Anterior cingulate cortex (tissue), 58 donors: ENCODE data around the gene METTL23.

ENCODE experiments used
- DNase-seq, 58 donors: peaks; one replicate each; lab custom pipeline; 2025; lab: John Stamatoyannopoulos, UW

The METTL23 gene

DNA sequence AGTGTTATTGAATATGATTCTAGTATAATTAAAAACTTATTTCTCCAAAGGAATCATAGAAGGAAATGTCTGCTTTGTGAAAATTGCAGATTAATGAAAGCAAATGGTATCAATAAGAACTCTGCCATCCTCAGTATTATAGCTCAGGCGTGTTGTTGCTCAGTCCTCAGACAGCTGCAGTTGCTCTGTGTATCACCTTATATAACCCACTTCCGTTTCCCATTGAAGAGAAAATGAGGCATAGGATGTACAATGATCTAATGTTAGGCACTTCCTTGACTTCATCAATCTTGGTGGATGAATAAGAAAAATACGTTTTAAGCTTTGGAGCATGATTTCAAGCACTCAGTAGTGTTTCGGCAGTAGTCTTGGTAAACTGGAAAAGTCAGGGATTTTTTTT, 25.4 kb downstream of the METTL23 start:
- no peak for DNase-seq

GRCh38 chr17:76753061-76753961, 26.7 kb downstream of the METTL23 start:
- DNase-seq, result no peak

GRCh38 chr17:76755285-76755684, 28.6 kb downstream of the METTL23 start:
- DNase-seq, result no peak

DNA sequence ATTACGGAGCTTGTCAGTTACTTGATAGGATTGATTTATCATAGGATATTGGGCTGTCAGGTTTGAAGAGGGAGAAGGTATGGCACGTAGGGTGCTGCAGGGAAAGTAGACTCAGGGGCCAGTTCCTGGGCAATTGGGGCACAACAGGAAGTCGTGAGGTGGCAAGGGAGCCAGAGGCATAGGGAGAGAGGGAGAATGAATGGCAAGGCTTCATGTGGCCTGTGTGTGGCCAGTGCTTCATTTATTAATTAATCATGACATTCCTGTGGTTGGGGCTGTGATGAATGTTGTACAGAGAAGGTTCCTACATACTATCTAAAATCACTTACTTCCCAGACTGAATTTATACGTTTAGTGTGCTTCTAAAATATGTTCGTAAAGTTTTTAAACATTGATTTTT, 30.6 kb downstream of the METTL23 start:
- no peak for DNase-seq

DNA sequence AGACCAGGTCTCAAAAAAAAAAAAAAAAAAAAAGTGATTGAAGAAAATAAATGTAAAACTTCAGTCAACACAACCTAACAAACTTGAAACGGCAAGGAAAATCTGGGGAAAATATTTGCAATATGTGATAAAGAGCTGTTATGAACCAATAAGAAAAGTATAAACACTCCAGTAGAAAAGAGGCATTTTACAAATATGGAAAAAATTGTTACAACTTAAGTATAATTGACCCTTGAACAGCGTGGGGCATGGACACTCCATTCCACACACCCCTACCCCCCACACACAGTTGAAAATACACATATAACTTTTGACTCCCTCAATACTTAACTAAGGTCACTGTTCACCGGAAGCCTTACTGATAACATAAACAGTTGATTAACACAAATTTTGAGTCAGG, 31.9 kb downstream of the METTL23 start:
- no peak for DNase-seq

GRCh38 chr17:76772842-76773525, 46.3 kb downstream of the METTL23 start:
- no peak for DNase-seq

GRCh38 chr17:76775021-76775600, 48.5 kb downstream of the METTL23 start:
- DNase-seq, result no peak

DNA sequence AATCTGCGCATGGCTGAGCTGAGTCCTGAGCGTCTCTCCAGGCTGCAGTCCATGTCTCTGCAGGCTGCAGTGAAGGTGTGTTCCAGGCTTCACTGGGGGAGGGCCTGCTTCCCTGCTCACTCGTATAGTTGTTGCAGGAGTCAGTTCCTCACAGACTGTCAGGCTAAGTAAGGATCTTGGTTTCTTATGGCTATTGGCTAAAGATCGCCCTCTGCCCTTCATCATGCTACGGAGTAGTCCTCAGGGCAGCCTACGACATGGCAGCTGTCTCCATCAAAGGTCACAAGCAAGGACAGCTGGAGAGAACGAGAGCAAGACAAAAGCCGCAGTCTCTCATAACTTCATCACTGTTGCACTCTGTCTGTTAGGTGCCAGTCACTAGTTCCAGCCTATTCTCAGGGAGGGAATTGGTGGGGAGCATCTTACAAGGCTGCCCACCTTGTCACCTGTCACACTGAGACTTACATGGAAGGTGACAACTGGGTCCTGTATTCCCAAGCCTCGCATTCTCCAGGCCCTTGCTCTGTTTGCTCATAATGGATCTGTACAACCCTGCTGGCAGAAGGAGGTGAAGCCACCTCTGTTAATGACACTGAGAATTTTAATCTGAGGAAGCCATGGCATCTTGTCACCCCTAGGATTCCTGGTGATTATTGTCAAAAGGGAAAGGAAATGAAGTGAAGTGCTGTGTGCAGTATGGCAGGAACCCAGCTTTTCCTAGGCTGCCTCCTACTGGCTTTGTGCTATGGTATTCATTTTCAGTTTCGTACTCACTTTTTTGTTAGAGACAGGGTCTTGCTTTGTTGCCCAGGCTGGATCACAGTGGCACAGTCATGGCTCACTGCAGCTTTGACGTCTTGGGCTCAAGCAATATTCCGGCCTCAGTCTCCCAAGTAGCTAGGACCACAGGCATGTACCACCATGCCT, 54.7 kb downstream of the METTL23 start:
- DNase-seq, result no peak

DNA sequence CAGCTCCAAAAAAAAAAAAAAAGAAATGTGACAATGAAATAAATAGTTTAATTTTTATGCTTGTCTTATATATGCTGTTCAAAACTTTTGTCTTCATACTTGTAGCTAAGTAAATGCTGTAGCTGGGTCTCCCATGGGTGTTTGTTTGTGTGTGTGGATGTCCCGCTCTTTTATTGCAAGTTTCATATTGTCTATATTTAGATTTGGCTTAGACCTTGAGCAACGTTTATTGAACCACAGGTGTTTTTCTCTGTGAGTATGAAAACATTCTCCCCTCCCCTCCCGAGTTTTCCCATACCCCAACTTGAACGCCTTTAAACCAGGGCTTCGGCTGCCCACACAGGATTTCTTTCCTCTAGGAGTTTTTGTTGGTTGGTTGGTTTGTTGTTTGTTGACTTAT, 56.5 kb downstream of the METTL23 start:
- no peak for DNase-seq
